Type B pancreatic cell (in vitro differentiated cells): Measurements from ENCODE around the gene AKAP14. TPM values are rescaled to one million over a fixed set of nuclear protein-coding genes. Genes with fewer than 3 reads are reported as not detected.

Experiments used
- DNase-seq: peaks from one replicate; pipeline ENCODE4 v3.0.0; 2021; ENCODE audit warnings: mixed read lengths; ENCODE audit not compliant: unreplicated experiment; ENCODE audit errors: extremely low spot score
- H3K27ac Mint-ChIP-seq: 2 replicates; pipeline ENCODE4 v1.8.0; 2021; ENCODE audit warnings: mild to moderate bottlenecking, mixed read lengths
- H3K27me3 Mint-ChIP-seq: 2 replicates; pipeline ENCODE4 v1.8.0; 2021; ENCODE audit warnings: mixed read lengths
- H3K36me3 Mint-ChIP-seq: 2 replicates; pipeline ENCODE4 v1.8.0; 2021; ENCODE audit warnings: mixed read lengths
- H3K4me1 Mint-ChIP-seq: one replicate; pipeline ENCODE4 v1.8.0; 2021; ENCODE audit warnings: mixed read lengths; ENCODE audit not compliant: unreplicated experiment
- H3K4me3 Mint-ChIP-seq: 2 replicates; pipeline ENCODE4 v1.8.0; 2021; ENCODE audit warnings: mild to moderate bottlenecking, mixed read lengths
- H3K9me3 Mint-ChIP-seq: 2 replicates; pipeline ENCODE4 v1.8.0; 2021; ENCODE audit warnings: mixed read lengths
- long read RNA-seq: library from polyadenylated mRNA; unstranded; transcript quantifications from one replicate; pipeline ENCODE4 v2.0.0, GENCODE V29; 2020
- total RNA-seq: library from RNA; stranded (reverse); gene quantifications from 2 replicates; pipeline ENCODE4 v1.2.1, GENCODE V29; 2021; ENCODE audit warnings: low replicate concordance
- TF ChIP-seq, protein P1 (sequence below): fragments of 200-600 bp; sonication (generic); conservative IDR thresholded peaks from 2 replicates; pipeline ENCODE4 v1.5.0; 2021; ENCODE audit warnings: antibody characterized with exemption, mild to moderate bottlenecking

AKAP14 gene
- total RNA-seq = 0.92 TPM in 1 of 2 replicates, not detected in the other
- long read RNA-seq = 0 reads

GRCh38 chrX:119895843-119896326 is at the start of gene AKAP14:
Gene AKAP14, plus strand, starts transcription at chrX:119895893. Its CDS starts 7,331 bp downstream, at chrX:119903224.
- no peak for DNase-seq
- H3K4me3 Mint-ChIP-seq = no peak within 1 kb of the TSS
- H3K4me1 Mint-ChIP-seq = no peaks in the 10 kb centered on the region
- TF ChIP-seq, protein P1, sequence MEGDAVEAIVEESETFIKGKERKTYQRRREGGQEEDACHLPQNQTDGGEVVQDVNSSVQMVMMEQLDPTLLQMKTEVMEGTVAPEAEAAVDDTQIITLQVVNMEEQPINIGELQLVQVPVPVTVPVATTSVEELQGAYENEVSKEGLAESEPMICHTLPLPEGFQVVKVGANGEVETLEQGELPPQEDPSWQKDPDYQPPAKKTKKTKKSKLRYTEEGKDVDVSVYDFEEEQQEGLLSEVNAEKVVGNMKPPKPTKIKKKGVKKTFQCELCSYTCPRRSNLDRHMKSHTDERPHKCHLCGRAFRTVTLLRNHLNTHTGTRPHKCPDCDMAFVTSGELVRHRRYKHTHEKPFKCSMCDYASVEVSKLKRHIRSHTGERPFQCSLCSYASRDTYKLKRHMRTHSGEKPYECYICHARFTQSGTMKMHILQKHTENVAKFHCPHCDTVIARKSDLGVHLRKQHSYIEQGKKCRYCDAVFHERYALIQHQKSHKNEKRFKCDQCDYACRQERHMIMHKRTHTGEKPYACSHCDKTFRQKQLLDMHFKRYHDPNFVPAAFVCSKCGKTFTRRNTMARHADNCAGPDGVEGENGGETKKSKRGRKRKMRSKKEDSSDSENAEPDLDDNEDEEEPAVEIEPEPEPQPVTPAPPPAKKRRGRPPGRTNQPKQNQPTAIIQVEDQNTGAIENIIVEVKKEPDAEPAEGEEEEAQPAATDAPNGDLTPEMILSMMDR = no peak
- H3K36me3 Mint-ChIP-seq = no peaks in the 10 kb centered on the region
- H3K9me3 Mint-ChIP-seq = no peaks in the 10 kb centered on the region
- no peak within 1 kb of the TSS for H3K27ac Mint-ChIP-seq
- no peaks in the 10 kb centered on the region for H3K27me3 Mint-ChIP-seq

DNA sequence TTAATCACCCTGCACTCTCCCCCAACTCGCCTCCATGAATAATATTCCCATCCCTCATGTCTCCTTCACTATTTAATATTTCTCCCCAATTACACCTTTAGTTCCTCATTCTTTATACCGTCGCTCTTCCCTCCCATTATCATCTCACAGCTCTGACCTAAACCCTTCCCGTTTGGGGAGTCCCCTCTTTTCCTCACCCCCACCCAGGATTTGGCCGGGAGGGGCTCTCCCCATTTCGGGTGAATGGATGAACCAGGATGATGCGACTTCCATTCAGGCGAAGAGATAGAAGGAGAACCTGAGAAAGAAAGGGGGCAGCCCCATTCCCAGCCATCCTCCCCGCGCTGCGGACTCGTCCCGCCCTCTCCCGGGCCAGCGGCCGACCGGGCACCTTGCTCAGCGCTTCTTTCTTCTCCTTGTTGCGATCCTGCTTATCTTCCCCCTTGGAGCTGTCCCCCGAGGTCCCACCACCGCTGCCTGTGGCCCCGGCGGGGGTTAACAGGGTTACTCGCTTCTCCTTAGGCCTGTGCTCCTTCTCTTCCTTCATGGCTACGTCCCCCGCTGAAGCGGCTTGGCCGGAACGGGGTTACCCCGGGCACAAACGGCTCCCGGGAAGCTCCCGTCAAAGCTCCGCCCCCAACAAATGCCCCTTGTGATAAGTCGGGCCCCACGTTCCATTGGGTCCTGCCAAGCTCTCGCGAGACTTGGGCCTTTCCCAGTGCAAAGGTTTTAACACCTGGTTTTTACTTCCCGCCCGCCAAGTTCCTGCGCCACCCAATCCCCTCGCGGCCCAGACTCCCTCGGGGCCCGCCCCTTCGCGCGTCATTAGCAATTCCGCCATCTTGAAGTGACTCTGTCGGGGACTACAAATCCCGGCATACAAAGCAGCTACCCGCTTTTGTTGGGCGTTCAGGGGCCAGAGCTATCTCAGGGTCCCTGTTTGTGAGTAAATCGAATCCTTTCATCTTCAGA is 43.0 kb upstream of the AKAP14 start, which contains the start of gene UPF3B:
UPF3B (minus strand) TSS at position 582 of the 972 bp plus-strand sequence; CDS start at position 547, 35 bp downstream.
- Mint-ChIP-seq H3K4me1 (no peaks in the 10 kb centered on the region), H3K36me3 (peaks cover 10% of the 10 kb centered on the region), H3K9me3 (no peaks in the 10 kb centered on the region), H3K27ac (peak within 1 kb of the TSS; percentile 100), H3K4me3 (peak within 1 kb of the TSS; percentile 99), H3K27me3 (no peaks in the 10 kb centered on the region)
- TF ChIP-seq, protein P1 = no peak
- DNase-seq = peak; percentile 92

- Mint-ChIP-seq H3K36me3 (peaks cover 9% of the 10 kb centered on the region), H3K4me3 (peak overlapping the region; percentile 99), H3K27ac (peak overlapping the region; percentile 100), H3K27me3 (no peaks in the 10 kb centered on the region), H3K9me3 (no peaks in the 10 kb centered on the region), H3K4me1 (no peaks in the 10 kb centered on the region)
- TF ChIP-seq, protein P1 = no peak
- no peak for DNase-seq
Observed at GRCh38 chrX:119853444-119853843, 42.2 kb upstream of the AKAP14 start.

DNA sequence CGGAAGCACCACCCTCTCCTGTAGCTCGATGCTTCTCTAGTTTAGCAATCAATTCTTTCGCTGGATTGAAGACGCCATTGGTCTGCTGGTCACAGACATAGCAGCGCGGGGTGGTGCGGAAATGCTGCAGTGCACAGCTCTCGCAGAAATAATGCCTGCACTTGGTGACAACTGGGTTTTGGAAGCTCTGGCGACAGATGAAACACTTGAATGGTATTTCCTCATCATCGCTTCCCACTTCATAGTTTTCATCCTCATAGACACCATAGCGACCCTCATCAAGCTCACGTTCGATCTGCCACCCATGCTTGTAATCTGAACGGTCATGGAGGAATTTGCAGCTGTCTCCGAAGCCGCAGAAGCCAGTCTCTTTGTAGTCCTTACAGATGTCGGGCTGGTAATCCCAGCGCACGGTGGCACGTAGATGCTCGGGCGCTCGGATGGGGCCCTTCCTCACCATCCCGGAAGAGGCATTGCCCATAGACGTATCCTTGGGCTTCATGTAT is 25.0 kb upstream of the AKAP14 start:
- H3K4me3 Mint-ChIP-seq = peak overlapping the region; percentile 96
- H3K4me1 Mint-ChIP-seq = no peaks in the 10 kb centered on the region
- no peaks in the 10 kb centered on the region for H3K9me3 Mint-ChIP-seq
- H3K27ac Mint-ChIP-seq = peak overlapping the region; percentile 90
- peaks cover 3% of the 10 kb centered on the region for H3K36me3 Mint-ChIP-seq
- TF ChIP-seq, protein P1 = no peak
- H3K27me3 Mint-ChIP-seq = no peaks in the 10 kb centered on the region
- DNase-seq = no peak

DNA sequence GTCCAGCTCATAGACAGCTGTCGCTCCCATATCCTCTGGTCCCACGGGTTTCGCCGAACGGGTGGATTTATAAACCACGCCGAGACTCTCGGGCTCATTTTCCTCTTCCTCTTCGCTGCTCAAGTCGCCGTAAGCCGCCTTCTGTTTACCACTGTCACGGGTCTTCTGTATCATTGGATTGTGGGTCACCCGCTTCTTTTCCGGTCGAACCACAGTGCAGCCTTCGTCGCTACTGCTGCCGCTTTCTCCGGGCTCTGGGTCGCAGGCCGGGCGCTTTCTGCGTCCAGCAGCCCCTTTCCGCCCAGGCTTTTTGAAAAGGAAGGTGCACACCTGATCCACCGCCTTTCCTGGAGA is 24.5 kb upstream of the AKAP14 start:
- Mint-ChIP-seq H3K27me3 (no peaks in the 10 kb centered on the region), H3K4me3 (peak overlapping the region; percentile 96), H3K27ac (peak overlapping the region; percentile 90), H3K9me3 (no peaks in the 10 kb centered on the region), H3K36me3 (peaks cover 3% of the 10 kb centered on the region), H3K4me1 (no peaks in the 10 kb centered on the region)
- TF ChIP-seq, protein P1 = no peak
- no peak for DNase-seq
